ENCODE measurements around the gene SDHAF3. TPM values are rescaled to one million over a fixed set of nuclear protein-coding genes. Genes with fewer than 3 reads are reported as not detected.

SDHAF3 gene
- total RNA-seq, 2 donors from 2014 or later = 4.4 to 15.8 TPM

- no peak for DNase-seq (ENCODE audit: low spot score)
Observed at GRCh38 chr7:97219237-97219636, 101.7 kb downstream of the SDHAF3 start.

GRCh38 chr7:97224316-97224715 lies 106.8 kb downstream of the SDHAF3 start:
- no peak for DNase-seq (ENCODE audit: low spot score)
- TF ChIP-seq CTCF (IDR thresholded peaks at IDR 0.05) = no peak
- no peaks in the 10 kb centered on the region for H3K4me1 ChIP-seq
- no peaks in the 10 kb centered on the region for H3K27me3 ChIP-seq
- no peaks in the 10 kb centered on the region for H3K9me3 ChIP-seq
- H3K36me3 ChIP-seq = no peaks in the 10 kb centered on the region
- H3K27ac ChIP-seq = no peak overlapping the region
- H3K4me3 ChIP-seq = no peak overlapping the region

More at GRCh38 chr7:97219237-97219636, 101.7 kb downstream of the SDHAF3 start:
- Histone ChIP-seq H3K4me1 (no peaks in the 10 kb centered on the region), H3K4me3 (no peak overlapping the region), H3K36me3 (no peaks in the 10 kb centered on the region), H3K9me3 (no peaks in the 10 kb centered on the region), H3K27me3 (no peaks in the 10 kb centered on the region), H3K27ac (no peak overlapping the region)
- TF ChIP-seq CTCF (IDR thresholded peaks at IDR 0.05) = no peak

DNA sequence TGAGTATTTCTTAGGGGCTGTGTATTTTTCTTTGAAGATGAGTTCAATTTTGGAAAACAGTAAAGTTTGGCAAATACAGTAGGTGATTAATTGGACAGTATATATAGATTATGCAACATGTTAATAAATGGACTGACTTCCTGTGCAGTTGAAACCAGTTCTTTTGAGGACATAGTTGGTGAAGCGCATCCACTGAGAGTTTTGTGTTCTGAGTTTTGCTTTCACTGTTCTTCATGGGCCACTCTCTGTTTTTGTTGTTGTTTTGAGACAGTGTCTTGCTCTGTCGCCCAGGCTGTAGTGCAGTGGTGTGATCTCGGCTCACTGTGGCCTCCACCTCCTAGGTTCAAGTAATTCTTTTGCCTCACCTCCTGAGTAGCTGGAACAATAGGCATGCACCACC lies 109.0 kb downstream of the SDHAF3 start:
- Histone ChIP-seq H3K4me3 (no peak overlapping the region), H3K36me3 (no peaks in the 10 kb centered on the region), H3K4me1 (no peaks in the 10 kb centered on the region), H3K27ac (no peak overlapping the region), H3K27me3 (no peaks in the 10 kb centered on the region), H3K9me3 (no peaks in the 10 kb centered on the region)
- DNase-seq (ENCODE audit: low spot score) = no peak
- TF ChIP-seq CTCF (IDR thresholded peaks at IDR 0.05) = no peak

Other genes starting within 250 kb of the SDHAF3 start
- gene DLX6, start 112.1 kb upstream of the SDHAF3 start, total RNA-seq = not detected
- not detected for gene DLX5, start 92.9 kb upstream of the SDHAF3 start, total RNA-seq

Data from right atrium auricular region (tissue), 2 donors.